Loucy (cell line): ENCODE data around the gene MDM4.

ENCODE experiments used
- H2AFZ ChIP-seq: fragments of 200-600 bp; sonication (generic); 2 replicates; pipeline ENCODE4 v1.6.0; 2016; ENCODE audit warnings: antibody characterized with exemption, mild to moderate bottlenecking, low read length, moderate library complexity
- H3F3A ChIP-seq: fragments of 200-600 bp; 2 replicates; pipeline ENCODE4 v1.6.0; 2016; ENCODE audit warnings: antibody characterized with exemption, low read depth, mild to moderate bottlenecking
- H3K27me3 ChIP-seq: fragments of 200-600 bp; sonication (generic); 2 replicates; pipeline ENCODE4 v1.6.1; 2014; ENCODE audit warnings: low read length, mild to moderate bottlenecking; ENCODE audit not compliant: insufficient read depth, poor library complexity, severe bottlenecking
- H3K36me3 ChIP-seq: fragments of 200-600 bp; sonication (generic); 2 replicates; pipeline ENCODE4 v1.6.1; 2016; ENCODE audit warnings: low read length; ENCODE audit not compliant: insufficient read depth
- H3K4me1 ChIP-seq: fragments of 200-600 bp; sonication (generic); 2 replicates; pipeline ENCODE4 v1.5.1; 2014; ENCODE audit warnings: low read length, mild to moderate bottlenecking; ENCODE audit not compliant: insufficient read depth, poor library complexity, severe bottlenecking
- H3K4me2 ChIP-seq: fragments of 200-600 bp; sonication (generic); 2 replicates; pipeline ENCODE4 v1.6.0; 2014; ENCODE audit warnings: antibody characterized with exemption, low read length, low read depth, mild to moderate bottlenecking; ENCODE audit not compliant: poor library complexity, severe bottlenecking
- H3K4me3 ChIP-seq: fragments of 200-600 bp; sonication (generic); 2 replicates; pipeline ENCODE4 v1.5.1; 2014; ENCODE audit warnings: low read length, mild to moderate bottlenecking, mixed read lengths; ENCODE audit not compliant: poor library complexity, severe bottlenecking
- H3K79me2 ChIP-seq: fragments of 200-600 bp; sonication (generic); 2 replicates; pipeline ENCODE4 v1.6.1; 2014; ENCODE audit warnings: low read length; ENCODE audit not compliant: insufficient read depth
- H3K9ac ChIP-seq: fragments of 200-600 bp; sonication (generic); 2 replicates; pipeline ENCODE4 v1.6.0; 2014; ENCODE audit warnings: mild to moderate bottlenecking, low read depth, low read length, moderate library complexity; ENCODE audit not compliant: poor library complexity, severe bottlenecking
- H3K9me2 ChIP-seq: fragments of 200-600 bp; sonication (generic); replicated peaks from 2 replicates; pipeline ENCODE4 v1.6.1; 2016; ENCODE audit warnings: low read depth, low read length, mixed read lengths
- H3K9me3 ChIP-seq: fragments of 200-600 bp; sonication (generic); 2 replicates; pipeline ENCODE4 v1.6.1; 2014; ENCODE audit warnings: mild to moderate bottlenecking, antibody characterized with exemption, low read length, low read depth; ENCODE audit not compliant: insufficient read depth
- H4K20me1 ChIP-seq: fragments of 200-600 bp; sonication (generic); 2 replicates; pipeline ENCODE4 v1.6.0; 2014; ENCODE audit warnings: antibody characterized with exemption, low read length, mild to moderate bottlenecking; ENCODE audit not compliant: insufficient read depth, poor library complexity, severe bottlenecking
- CTCF ChIP-seq: fragments of 200-600 bp; sonication (generic); conservative IDR thresholded peaks from 2 replicates; pipeline ENCODE4 v1.5.1; 2014; ENCODE audit warnings: mild to moderate bottlenecking, antibody characterized with exemption, low read length
- EZH2phosphoT487 ChIP-seq: fragments of 200-600 bp; IDR thresholded peaks from 2 replicates; pipeline ENCODE4 v1.6.1; 2018; ENCODE audit warnings: antibody characterized with exemption, mild to moderate bottlenecking, moderate library complexity, borderline replicate concordance

MDM4 gene

GRCh38 chr1:204563780-204564179 is 47.6 kb downstream of the MDM4 start:
- Histone ChIP-seq H3K4me1 (peaks cover 5% of the 10 kb centered on the region), H3K4me2 (no peak overlapping the region), H3K36me3 (no peaks in the 10 kb centered on the region; the same call in 1 of the 2 replicates), H3K9me3 (no peaks in the 10 kb centered on the region), H3K9ac (no peak overlapping the region), H3K4me3 (no peak overlapping the region), H3K79me2 (no peaks in the 10 kb centered on the region), H3K27me3 (no peaks in the 10 kb centered on the region), H2AFZ (no peak overlapping the region), H4K20me1 (no peaks in the 10 kb centered on the region), H3F3A (no peaks in the 10 kb centered on the region), H3K9me2 (no peaks in the 10 kb centered on the region)
- no peak for TF ChIP-seq CTCF
- TF ChIP-seq EZH2phosphoT487 = no peak

GRCh38 chr1:204564835-204565234 is 48.6 kb downstream of the MDM4 start:
- Histone ChIP-seq H3K4me3 (no peak overlapping the region), H3K9me3 (no peaks in the 10 kb centered on the region), H3K4me2 (no peak overlapping the region), H3K9ac (no peak overlapping the region), H3F3A (no peaks in the 10 kb centered on the region), H3K9me2 (no peaks in the 10 kb centered on the region), H3K27me3 (no peaks in the 10 kb centered on the region), H2AFZ (no peak overlapping the region), H3K36me3 (no peaks in the 10 kb centered on the region), H4K20me1 (no peaks in the 10 kb centered on the region), H3K4me1 (peaks cover 5% of the 10 kb centered on the region), H3K79me2 (no peaks in the 10 kb centered on the region)
- TF ChIP-seq CTCF = no peak
- TF ChIP-seq EZH2phosphoT487 = no peak

- Histone ChIP-seq H3K4me1 (peaks cover 5% of the 10 kb centered on the region), H3F3A (no peaks in the 10 kb centered on the region), H3K4me2 (no peak overlapping the region), H4K20me1 (no peaks in the 10 kb centered on the region), H2AFZ (no peak overlapping the region), H3K9me3 (no peaks in the 10 kb centered on the region), H3K36me3 (no peaks in the 10 kb centered on the region), H3K79me2 (no peaks in the 10 kb centered on the region), H3K4me3 (no peak overlapping the region), H3K9ac (no peak overlapping the region), H3K9me2 (no peaks in the 10 kb centered on the region), H3K27me3 (no peaks in the 10 kb centered on the region)
- TF ChIP-seq EZH2phosphoT487 = no peak
- peak; percentile 81 for TF ChIP-seq CTCF
Observed at GRCh38 chr1:204565617-204566582, 49.7 kb downstream of the MDM4 start.
